Measurements from ENCODE around the gene AQP7.
"Not testable (repeated sequence)": the region's sequence is repeated elsewhere in the genome, so short reads cannot be mapped to it uniquely, and the experiment has no call there.

Gene AQP7

DNA sequence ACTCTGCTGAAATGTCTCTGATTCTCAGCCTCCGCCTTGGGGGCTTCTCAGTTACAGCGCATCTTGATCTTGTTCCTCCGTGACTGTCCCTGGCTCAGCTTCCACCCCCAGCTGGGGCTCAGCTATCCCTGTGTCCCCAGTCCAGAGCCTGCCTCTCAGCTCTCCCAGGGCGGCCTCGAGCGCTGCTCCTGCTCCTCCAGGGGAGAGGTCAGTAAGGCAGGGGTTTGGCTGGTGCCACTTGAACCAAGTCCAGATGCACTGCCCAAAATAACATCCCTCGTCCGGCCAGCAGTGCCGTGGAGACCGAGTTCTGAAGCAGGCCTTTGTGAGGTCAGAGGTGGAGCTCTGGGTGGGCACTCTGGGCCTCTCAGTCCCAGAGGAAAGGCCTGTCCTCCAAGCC, at the start of gene AQP7:
AQP7 (minus strand) TSS at position 198 of the 400 bp plus-strand sequence. CDS start 1,306 bp downstream, outside the sequence.
- not testable (repeated sequence) for DNase-seq

DNA sequence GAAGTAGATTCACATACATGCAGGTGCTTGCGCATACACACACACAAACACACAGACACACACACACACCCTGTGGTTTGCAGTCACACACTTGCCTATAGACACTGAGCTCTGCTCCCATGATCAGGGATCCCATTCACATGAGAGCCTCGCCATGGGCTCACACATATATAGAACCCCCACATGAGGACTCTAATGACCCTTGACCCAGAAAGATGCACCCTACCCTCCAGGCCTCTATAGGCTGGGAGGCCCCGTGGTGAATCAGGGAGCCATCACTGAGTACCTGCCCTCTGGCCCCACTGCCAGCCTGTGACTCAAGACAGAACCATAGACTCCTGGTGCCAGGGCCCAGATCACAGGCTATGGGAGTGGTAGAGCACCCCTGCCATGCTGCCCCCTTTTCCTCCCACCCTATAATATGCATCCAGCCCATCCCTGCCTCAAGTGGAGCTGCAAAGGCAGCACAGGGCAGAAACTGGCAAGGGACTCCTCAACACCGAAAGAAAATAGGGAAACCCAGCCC, 48.3 kb upstream of the AQP7 start:
- DNase-seq, result no peak

DNA sequence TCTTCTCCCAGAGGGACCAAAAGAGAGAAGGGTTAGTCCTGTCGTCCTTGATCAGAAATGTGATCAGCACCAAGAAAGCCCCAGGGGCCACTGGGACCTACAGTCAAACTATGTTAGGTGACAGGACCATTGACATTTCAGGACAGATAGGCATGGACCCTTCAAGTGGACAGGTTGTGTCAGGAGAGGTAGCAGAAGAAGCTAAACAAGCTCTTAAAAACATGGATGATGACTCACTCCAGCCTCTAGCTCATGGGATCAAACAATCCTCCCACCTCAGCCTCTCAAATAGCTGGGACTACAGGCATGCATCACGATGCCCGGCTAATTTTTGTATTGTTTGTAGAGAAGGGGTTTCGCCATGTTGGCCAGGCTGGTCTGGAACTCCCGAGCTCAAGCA, 47.3 kb upstream of the AQP7 start:
- no peak for DNase-seq

DNA sequence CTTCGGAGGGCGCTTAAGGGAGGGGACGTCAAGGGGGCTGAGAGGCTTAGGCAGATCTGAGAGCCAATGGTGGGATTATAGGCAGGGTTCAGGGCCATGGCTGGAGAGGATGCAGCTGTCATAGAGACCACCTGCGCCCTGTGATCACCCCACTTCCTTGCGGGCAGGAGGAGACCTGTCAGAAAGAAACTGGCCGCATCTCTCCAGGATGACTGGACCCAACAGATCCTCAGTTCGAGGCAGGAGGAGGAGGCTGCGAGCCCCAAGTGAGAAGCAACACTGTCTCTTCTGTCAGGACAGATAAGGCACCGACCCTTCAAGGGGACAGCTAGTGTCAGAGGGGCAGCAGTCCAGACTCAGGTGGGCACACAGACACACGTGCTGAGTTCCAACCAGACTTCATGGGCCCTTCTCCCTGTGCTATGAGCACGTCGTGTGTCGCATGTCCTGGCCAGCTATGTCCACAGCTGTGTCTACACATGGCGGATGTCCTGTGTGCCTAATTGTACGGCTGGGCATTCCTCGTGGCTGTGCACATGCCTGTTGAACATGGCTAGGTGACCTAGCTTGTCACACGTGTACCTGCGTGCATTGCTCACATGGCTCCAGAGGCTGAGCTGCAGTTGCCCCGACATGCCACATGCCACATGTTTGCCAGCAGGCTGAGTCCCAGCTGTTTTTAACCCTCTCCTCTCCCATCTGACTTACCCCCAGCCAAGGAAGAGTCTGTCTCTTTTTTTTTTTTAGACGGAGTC, 45.6 kb upstream of the AQP7 start:
- DNase-seq, result no peak

DNA sequence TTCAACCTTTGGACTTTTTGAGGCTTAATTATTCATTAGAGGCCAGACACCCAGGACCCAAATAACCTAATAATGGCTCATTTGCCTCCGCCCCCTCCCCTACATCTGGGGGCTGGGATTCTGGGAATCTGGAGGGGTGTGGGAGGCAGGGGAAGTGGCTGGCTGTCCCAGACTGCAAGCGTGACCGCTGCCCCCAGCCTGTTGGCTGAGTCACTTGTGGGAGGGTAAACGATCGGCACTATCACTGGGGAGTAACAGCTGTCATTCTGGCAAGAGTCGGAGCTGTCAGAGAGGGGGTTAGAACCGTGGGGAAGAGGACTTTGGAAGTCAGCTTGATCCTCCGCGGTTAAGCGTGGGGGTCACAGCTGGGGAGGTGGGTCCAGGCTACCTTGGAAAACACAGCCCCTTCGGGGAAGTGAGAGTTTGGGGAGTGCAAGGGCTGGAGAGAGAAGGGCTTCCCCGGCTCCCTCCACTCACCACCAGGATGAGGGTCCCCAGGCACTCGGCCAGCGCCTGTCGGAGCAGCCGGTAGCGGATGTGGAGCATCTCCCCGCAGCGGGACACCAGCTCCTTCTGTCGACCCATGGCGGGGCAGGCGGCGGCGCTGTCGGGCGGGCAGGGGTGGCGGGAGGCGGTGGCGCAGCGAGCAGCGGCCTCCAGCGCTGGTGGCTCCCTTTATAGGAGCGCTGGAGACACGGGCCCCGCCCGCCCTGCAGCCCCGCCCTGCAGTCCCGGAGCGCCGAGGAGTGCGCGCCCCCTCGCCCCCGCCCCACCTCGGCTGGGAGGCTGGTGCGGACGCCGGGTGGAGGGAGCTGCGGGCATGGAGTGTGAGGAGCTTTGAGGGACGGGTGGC, 44.8 kb upstream of the AQP7 start, which contains the start of gene AQP3:
AQP3 (minus strand) TSS at position 648 of the 853 bp plus-strand sequence; CDS start at position 585, 63 bp downstream.
- peak in 1 of 2 donors; percentile 12 for DNase-seq

DNA sequence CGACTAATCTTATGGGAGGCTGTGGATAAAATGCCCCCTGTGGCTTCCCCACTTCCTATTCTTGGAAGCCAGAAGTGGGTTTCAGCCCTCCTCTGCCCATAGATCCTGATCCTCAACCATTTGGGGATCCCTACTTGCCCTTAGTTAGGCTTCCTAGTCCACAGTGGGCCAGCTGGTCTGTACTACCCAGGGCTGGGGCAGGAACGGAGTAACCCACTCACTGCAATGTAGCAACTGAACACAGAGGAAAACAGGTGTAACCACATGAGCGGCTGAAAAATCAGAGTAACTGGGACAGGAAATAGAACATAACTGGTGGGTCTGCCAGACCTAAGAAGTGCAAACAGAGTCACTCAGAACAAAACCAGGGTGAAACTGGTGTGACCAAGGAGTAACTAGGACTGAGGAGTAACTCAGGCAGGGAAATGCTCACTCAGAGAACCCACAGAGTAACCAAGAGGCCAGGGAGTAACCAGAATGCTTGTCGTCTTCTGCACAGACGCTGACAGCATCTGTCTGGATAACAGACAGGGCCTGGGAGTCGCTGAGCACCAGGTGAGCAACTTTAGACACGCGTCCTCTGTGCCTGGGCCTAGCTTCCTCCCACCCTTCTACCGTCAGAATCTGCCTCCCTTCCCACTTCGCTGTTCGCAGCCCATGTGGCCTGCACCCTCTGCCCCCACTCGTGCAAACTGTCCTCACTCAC, 44.0 kb upstream of the AQP7 start:
- DNase-seq, result no peak

DNA sequence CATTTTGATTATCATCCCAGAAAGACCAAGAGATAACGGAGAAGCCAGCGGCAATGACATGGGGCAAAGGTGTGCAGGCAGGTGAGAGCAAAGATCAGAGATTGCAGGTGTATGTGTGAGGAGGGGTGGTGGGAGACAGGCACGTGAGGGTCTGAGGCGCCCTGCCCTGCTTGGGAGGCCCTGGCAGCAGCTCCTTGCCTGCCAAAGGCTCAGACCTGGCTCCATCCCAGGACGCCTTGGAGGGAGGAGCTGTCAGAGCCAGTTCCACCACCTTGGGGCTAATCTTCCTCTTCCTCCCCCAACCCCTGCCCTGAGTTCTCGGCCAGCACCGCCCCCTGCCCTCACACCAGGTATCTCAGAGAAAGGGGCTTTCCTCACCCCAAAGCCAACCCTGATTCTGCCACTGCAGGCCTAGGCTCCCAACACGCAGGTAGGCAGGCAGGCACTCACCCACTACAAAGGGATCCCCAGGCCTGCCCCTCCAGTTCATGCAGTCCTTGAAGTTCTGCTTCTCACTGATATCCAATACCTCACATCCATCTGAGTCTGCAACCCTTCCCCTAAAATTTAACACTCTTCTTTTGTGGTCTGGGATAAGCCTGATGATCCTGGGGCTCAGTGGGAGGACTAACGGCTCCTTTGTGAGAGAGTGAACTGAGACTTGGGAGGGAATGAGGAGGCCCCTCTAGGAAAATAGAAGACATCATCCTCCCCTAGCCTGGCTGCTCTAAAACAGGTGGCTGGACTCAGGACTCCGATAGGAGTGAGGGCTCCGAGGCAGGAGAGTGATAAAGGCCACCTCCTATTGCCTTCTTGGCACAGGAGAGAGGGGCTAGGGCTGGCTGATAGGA, 43.2 kb upstream of the AQP7 start:
- no peak for DNase-seq

DNA sequence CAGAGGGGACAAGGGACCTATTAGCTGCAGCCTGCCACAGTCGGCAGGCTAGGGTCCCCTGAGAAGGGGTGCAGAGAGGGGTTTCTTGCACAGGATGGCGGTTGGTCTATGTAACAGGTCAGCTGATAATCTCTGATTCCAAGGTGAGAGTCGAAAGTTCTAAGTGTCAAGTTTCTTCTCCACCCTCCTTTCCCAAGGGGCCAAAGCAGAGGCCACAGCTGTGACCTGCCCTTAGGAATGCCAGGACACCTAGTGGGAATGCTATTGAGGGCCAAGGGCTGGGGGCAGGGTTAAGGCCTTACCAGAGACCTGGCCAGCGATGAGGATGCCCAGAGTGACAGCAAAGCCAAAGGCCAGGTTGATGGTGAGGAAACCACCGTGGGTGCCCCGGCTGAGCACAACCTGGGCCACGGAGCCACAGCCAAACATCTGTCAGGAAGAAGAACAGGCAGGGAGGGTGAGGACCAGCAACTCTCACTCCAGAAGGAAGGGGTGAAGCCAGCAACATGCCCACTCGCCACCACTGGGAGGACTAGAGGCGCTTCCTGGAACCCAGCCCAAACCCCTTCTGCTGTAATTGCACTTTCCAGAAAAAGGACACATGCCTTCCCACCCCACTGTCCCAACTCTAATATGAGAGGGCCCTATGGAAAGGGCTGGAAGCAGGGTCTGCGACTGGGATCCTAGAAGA, 41.2 kb upstream of the AQP7 start:
- no peak for DNase-seq

DNA sequence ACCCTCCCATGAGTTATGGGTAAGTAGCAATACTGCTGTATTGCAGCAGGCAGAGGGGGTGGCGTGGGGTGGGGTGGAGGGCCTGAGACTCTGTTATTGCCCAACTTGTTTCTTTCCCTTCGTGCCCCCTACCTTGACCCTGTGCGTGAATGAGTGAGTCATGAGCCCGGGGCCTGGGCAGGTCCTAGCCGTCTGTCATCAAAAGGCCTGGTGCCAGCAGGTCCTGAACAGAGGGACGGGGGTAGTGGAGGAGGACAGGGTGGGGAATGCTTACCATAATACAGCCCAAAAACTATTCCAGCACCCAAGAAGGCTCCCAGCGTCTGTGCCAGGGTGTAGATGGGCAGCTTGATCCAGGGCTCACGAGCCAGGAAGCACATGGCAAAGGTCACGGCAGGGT, 40.7 kb upstream of the AQP7 start:
- DNase-seq, result no peak

DNA sequence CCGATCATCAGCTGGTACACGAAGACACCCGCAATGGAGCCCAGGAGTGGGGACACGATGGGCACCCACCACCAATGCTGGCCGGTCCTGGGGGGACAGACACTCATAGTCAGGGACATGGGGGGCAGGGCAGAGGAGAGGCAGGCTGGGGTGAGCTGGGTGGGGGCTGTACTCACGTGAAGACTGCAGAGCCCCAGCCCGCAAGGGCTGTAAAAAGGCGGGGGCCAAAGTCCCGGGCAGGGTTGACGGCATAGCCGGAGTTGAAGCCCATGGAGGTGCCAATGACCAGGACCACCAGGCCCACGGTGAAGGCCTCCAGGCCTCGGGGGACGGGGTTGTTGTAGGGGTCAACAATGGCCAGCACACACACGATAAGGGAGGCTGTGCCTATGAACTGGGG, 39.8 kb upstream of the AQP7 start:
- no peak for DNase-seq

DNA sequence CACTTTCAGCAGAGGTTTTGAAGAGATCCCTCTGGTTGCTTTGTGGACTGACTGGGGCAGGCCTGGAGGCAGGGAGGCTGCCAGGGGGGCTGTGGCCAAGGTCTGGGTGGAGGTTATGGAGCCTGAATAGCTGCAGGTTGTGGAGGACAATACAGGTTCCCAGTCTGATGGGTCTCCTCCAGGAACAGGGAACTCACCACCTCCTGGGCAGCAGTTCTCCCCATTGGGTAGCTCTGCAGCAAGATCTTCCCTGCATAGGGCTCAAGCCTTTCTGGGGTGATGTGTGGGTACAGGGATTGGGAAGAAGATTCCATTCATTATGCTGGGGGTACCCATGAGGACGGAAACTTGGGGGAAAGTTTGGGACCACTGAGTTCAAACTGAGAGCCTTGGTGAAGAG, 38.2 kb upstream of the AQP7 start:
- no peak for DNase-seq

DNA sequence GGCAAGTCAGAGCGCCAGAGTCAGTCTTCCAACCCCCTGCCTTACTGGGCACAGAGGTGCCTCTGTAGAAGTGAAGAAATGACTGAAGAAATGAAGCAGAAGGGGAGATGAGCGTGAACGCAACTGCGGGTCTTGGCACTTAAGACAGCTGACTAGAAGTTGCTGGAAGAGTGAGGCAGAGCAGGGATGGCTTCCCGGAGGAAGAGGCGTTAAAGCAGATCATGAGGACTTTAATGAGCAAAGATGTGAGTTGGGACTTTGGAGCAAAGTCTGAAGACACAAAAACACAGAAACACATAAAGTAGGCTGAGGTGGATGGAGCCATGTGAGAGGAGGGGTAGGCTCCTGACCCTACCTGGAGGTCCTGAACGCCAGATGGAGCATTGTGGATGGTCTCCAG, 37.8 kb upstream of the AQP7 start:
- DNase-seq, result no peak

DNA sequence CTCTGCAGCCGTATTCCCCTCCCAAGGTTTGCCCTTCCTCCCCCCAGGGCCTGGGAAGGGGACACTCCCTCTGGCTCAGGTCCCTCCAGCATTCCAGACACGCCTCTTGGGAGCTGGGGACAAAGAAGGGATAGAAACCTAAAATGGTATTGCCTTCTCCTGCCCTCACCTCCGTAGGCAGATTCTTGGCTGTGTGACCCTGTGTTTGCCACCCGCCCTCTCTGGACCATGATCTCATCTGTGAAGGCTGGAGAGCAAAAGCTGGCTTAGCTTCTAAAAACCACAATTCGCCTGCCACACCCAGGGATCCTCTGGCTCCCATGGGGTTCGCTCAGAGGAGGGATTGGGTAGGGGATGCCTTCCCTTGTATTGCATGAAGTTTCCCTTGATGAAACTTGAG, 37.4 kb upstream of the AQP7 start:
- DNase-seq, result no peak

DNA sequence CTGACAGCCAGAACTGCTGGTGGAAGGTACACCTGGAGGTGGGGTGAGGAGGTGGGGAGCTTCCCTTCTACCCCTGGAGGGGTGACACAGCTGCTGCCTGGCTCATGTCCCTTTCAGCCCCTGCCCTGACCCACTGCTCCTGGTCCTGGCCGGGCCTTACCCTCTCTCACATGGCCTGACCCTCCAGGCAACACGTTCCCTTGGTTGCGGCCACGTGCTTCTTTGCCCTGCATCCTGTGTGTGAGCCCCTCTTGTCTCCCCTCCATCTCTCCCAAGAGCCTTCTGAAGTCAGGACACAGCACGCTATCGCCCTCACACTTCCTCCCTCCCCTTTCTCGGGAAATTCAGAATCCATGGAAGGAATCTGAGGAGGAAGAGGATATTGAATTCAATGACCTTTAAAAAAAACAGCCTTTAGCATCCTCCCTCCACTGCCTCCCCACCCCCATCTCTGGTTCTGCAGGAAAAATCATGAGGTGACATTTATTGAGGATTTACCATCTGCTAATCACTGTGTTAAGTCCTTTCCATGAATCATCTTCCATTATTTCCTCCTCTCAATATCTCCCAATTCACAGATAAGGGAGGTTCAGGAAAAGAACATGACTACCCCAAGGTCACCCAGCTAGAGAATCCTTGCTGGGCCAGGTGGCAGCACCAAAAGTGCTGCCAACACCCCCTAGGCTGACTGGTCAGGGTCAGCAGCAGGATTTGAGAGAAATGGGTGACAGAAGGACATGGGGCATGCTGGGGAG, 36.7 kb upstream of the AQP7 start:
- no peak for DNase-seq

DNA sequence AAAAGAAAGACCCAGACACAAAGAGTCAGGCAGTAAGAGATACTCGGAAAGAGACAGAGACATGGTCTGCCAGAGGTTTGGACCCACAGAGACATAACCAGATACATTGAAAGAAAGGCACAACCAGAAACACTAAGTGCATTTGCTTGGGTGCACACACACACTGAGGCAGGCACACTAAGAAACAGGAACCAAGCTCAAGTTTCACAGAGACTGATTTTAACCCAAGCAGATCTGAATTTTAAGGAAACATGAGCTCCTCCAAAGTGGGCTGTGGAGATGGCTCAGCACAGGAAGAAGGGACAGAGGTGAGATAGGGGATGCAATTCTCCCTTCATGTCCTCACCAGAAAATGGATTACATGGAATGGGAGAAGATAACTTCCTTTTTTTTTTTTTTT, 35.5 kb upstream of the AQP7 start:
- DNase-seq, result no peak

DNA sequence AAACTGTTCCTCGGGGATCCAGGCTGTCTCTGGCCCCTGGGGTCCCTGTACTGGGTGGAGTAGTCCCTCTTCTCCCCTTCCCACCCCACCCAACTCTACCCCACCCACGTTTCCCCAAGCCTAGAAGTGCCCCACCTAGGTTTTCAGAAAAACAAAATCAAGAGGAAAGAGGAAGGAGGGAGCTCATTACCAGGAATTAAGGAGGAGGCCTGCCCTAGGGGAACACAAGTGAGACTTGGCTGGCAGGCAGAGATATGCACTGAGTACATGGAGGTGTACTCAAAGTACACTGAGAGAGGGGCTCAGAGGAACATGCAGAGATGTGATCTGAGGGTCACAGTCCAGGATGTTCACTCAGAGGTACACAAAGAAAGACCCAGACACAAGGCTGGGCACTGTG, 34.8 kb upstream of the AQP7 start:
- no peak for DNase-seq

DNA sequence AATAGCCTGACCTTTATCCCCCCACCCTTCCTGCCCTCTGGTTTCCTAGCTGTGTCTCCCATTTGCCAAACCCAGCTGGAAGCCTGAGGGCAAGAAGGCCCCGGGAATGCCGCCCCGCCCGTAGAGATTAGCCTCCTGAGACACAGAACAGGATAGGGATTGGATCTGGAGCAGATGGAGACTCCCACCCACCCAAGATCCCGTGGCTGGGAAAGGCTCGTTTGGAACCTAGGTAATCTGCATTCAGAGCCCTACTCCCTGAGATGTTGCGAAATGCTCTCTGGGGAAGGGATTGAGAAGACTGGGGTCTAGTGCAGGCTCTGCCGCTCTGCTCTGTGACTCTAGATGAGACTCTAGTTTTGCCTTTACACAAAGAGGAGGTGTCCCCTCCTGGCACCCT, 34.1 kb upstream of the AQP7 start:
- DNase-seq, result no peak

DNA sequence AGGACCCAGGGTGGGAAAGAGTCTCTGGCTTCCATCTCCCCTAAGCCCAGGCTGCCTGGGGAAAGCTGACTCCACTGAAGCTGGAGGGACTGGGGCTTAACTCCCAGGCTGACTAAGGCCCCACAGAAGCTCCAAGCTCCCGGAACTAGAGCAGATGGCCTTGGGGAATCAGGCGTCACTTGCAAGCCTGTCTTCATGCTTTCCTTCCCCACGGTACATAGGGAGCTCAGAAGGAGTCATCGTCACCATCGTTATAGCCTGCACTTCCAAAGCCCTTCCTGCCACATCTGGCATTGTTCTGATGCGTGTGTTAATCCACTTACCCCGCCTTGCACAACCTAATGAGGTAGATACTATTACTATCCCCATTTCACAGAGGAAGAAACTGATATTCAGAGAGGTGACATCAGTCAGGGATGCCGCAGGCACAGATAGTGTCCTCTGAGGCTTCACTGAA, 33.5 kb upstream of the AQP7 start:
- DNase-seq, result no peak

DNA sequence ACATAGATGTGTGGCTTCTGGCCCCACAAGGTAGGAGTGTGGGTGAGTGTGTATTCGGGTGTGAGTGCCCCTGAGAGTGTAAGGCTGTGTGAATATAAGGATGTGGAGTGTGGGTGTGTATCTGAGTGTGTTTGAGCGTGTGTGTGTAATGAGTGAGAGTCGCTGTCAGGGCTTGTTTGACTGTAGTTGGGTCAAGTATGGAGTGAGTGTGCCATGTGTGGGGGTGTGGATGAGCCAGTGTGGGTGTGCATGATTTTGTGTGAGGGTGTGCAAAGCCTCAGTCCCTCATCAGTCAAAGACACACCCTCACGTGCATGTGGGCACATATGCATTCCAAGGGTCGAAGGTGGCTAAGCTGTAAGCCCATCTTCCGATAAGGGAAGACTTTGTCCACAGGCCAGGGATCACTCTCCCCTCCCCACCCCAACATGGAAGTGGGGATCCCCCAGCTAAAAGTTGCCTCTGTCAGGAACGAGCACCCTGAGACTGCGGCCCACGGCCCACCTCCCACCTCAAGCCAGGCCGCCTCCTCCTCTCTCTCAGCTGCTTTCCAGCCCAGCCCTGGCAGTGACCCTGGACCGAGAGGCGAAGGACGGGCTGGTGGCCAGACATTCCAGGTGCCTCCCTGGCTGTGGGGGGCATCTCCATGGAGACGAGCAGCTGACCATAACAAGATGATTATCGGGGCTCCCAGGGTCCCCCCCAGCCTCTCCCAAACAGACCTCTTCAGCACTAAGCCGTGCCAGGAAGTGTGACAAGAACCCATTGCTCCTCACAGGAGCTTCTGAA, 32.1 kb upstream of the AQP7 start:
- DNase-seq, result no peak

DNA sequence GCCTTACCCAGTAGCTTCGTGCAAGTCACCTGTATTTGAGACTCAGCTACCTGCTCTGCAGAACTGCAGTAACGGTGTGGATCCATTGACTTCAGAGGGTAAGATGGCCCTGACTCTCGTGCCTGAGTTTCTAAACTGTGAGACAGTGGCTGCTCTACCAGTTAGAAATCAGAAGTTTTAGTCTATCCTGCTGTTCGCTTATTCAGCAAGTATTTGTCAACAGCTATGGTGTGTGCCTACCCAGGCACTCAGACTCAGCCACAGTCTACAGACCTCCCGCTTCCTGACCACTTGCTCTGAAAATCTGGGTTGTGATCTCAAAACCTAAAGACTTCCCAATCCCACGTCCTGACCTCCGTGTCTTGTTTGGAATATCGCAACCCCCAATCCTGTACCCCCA, 31.5 kb upstream of the AQP7 start:
- no peak for DNase-seq

Data from hippocampal formation (tissue), 2 donors.